Measurements from ENCODE around the gene FNIP1.

FNIP1 gene

GRCh38 chr5:131671409-131671808 lies 125.4 kb downstream of the FNIP1 start:
- H3K4me1 ChIP-seq (ENCODE audit: insufficient read depth, low read length), result no peaks in the 10 kb centered on the region
- no peaks in the 10 kb centered on the region for H3K27me3 ChIP-seq (ENCODE audit: insufficient read depth, low read length, poor library complexity)
- peaks cover 85% of the 10 kb centered on the region for H3K36me3 ChIP-seq (ENCODE audit: insufficient read depth, low read length)
- H3K79me2 ChIP-seq (ENCODE audit: insufficient read depth, low read length), result no peaks in the 10 kb centered on the region
- no peak overlapping the region for H3K9ac ChIP-seq (ENCODE audit: low read depth, low read length)
- no peak overlapping the region for H2AFZ ChIP-seq (ENCODE audit: low read depth, low read length)
- no peak for TF ChIP-seq EZH2 (IDR thresholded peaks at IDR 0.05; ENCODE audit: borderline replicate concordance, low read depth, low read length, severe bottlenecking)
- TF ChIP-seq, protein P1, sequence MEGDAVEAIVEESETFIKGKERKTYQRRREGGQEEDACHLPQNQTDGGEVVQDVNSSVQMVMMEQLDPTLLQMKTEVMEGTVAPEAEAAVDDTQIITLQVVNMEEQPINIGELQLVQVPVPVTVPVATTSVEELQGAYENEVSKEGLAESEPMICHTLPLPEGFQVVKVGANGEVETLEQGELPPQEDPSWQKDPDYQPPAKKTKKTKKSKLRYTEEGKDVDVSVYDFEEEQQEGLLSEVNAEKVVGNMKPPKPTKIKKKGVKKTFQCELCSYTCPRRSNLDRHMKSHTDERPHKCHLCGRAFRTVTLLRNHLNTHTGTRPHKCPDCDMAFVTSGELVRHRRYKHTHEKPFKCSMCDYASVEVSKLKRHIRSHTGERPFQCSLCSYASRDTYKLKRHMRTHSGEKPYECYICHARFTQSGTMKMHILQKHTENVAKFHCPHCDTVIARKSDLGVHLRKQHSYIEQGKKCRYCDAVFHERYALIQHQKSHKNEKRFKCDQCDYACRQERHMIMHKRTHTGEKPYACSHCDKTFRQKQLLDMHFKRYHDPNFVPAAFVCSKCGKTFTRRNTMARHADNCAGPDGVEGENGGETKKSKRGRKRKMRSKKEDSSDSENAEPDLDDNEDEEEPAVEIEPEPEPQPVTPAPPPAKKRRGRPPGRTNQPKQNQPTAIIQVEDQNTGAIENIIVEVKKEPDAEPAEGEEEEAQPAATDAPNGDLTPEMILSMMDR (IDR thresholded peaks at IDR 0.05; ENCODE audit: borderline replicate concordance, extremely low read depth, low read length, poor library complexity, severe bottlenecking), result no peak
- ATAC-seq (ENCODE audit: insufficient read depth, low read depth) (peak; percentile 29; the same call in 1 of the 3 replicates), DNase-seq (no peak)
- H4K20me1 ChIP-seq (ENCODE audit: insufficient read depth, low read length), result no peaks in the 10 kb centered on the region
- H3K4me2 ChIP-seq (ENCODE audit: insufficient read depth, low read length), result no peak overlapping the region
- no peaks in the 10 kb centered on the region for H3K9me3 ChIP-seq (ENCODE audit: insufficient read depth, low read length, severe bottlenecking)
- H3K4me3 ChIP-seq (ENCODE audit: low read depth in 1 of 2, low read length in 2 of 2), result no peak overlapping the region
- H3K27ac ChIP-seq (ENCODE audit: low read length), result no peak overlapping the region

GRCh38 chr5:131664929-131665328 lies 131.9 kb downstream of the FNIP1 start:
- H3K9ac ChIP-seq (ENCODE audit: low read depth, low read length), result no peak overlapping the region
- TF ChIP-seq EZH2 (IDR thresholded peaks at IDR 0.05; ENCODE audit: borderline replicate concordance, low read depth, low read length, severe bottlenecking), result no peak
- TF ChIP-seq, protein P1 (IDR thresholded peaks at IDR 0.05; ENCODE audit: borderline replicate concordance, extremely low read depth, low read length, poor library complexity, severe bottlenecking), result no peak
- DNase-seq, result no peak
- H3K79me2 ChIP-seq (ENCODE audit: insufficient read depth, low read length), result peaks cover 2% of the 10 kb centered on the region; the same call in 1 of the 2 replicates
- peaks cover 80% of the 10 kb centered on the region for H3K36me3 ChIP-seq (ENCODE audit: insufficient read depth, low read length)
- no peak overlapping the region for H3K27ac ChIP-seq (ENCODE audit: low read length)
- peaks cover 15% of the 10 kb centered on the region for H3K9me3 ChIP-seq (ENCODE audit: insufficient read depth, low read length, severe bottlenecking)
- no peak for ATAC-seq (ENCODE audit: insufficient read depth, low read depth)
- H2AFZ ChIP-seq (ENCODE audit: low read depth, low read length), result no peak overlapping the region
- H4K20me1 ChIP-seq (ENCODE audit: insufficient read depth, low read length), result no peaks in the 10 kb centered on the region
- H3K4me1 ChIP-seq (ENCODE audit: insufficient read depth, low read length), result no peaks in the 10 kb centered on the region
- no peak overlapping the region for H3K4me3 ChIP-seq (ENCODE audit: low read depth in 1 of 2, low read length in 2 of 2)
- H3K4me2 ChIP-seq (ENCODE audit: insufficient read depth, low read length), result no peak overlapping the region
- no peaks in the 10 kb centered on the region for H3K27me3 ChIP-seq (ENCODE audit: insufficient read depth, low read length, poor library complexity)

DNA sequence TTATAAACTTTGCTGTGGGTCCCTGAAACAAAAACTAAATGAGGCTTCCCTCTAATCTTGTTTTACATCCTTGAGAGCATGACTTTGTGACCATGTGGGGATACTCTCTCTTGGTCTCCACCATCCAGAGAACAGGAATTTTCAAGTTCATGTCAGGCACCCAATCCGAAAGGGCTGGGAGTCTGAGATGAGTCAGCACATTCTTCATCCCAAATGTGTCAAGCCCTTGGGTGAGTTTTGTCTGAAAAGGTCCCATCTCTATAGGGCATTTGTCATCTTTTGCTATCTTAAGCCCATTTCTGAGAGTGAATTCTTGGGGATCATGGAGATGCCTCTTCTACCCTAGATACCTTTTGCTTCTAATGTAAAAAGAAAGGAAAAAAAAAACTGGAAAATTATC lies 134.9 kb downstream of the FNIP1 start:
- Histone ChIP-seq H3K27me3 (ENCODE audit: insufficient read depth, low read length, poor library complexity) (no peaks in the 10 kb centered on the region), H3K9ac (ENCODE audit: low read depth, low read length) (no peak overlapping the region), H3K27ac (ENCODE audit: low read length) (no peak overlapping the region), H3K4me1 (ENCODE audit: insufficient read depth, low read length) (no peaks in the 10 kb centered on the region), H3K4me2 (ENCODE audit: insufficient read depth, low read length) (no peak overlapping the region), H3K4me3 (ENCODE audit: low read depth in 1 of 2, low read length in 2 of 2) (no peak overlapping the region), H3K36me3 (ENCODE audit: insufficient read depth, low read length) (peaks cover 72% of the 10 kb centered on the region), H3K9me3 (ENCODE audit: insufficient read depth, low read length, severe bottlenecking) (peaks cover 15% of the 10 kb centered on the region), H2AFZ (ENCODE audit: low read depth, low read length) (no peak overlapping the region), H4K20me1 (ENCODE audit: insufficient read depth, low read length) (no peaks in the 10 kb centered on the region), H3K79me2 (ENCODE audit: insufficient read depth, low read length) (peaks cover 2% of the 10 kb centered on the region; the same call in 1 of the 2 replicates)
- DNase-seq, result no peak
- no peak for TF ChIP-seq EZH2 (IDR thresholded peaks at IDR 0.05; ENCODE audit: borderline replicate concordance, low read depth, low read length, severe bottlenecking)
- TF ChIP-seq, protein P1 (IDR thresholded peaks at IDR 0.05; ENCODE audit: borderline replicate concordance, extremely low read depth, low read length, poor library complexity, severe bottlenecking), result no peak
- ATAC-seq (ENCODE audit: insufficient read depth, low read depth), result no peak

DNA sequence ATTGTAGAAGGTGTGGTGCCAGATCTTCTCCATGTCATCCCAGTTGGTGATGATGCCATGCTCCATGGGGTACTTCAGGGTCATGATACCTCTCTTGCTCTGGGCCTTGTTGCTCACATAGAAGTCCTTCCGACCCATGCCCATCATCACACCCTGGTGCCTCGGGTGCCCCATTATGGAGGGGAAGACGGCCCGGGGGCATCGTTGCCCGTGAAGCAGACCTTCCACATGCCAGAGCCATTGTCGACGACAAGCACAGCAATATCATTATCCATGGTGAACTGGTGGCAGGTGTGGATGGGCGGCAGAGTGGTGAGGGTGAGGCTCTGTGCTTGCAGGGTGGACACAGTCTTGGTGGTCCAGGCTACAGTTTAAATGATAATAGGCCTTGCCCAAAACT lies 137.0 kb downstream of the FNIP1 start:
- Histone ChIP-seq H3K36me3 (ENCODE audit: insufficient read depth, low read length) (peaks cover 72% of the 10 kb centered on the region), H3K9me3 (ENCODE audit: insufficient read depth, low read length, severe bottlenecking) (peaks cover 15% of the 10 kb centered on the region), H3K27ac (ENCODE audit: low read length) (no peak overlapping the region), H2AFZ (ENCODE audit: low read depth, low read length) (no peak overlapping the region), H3K4me2 (ENCODE audit: insufficient read depth, low read length) (no peak overlapping the region), H3K9ac (ENCODE audit: low read depth, low read length) (no peak overlapping the region), H3K79me2 (ENCODE audit: insufficient read depth, low read length) (peaks cover 2% of the 10 kb centered on the region; the same call in 1 of the 2 replicates), H3K27me3 (ENCODE audit: insufficient read depth, low read length, poor library complexity) (no peaks in the 10 kb centered on the region), H4K20me1 (ENCODE audit: insufficient read depth, low read length) (no peaks in the 10 kb centered on the region), H3K4me1 (ENCODE audit: insufficient read depth, low read length) (no peaks in the 10 kb centered on the region), H3K4me3 (ENCODE audit: low read depth in 1 of 2, low read length in 2 of 2) (no peak overlapping the region)
- TF ChIP-seq EZH2 (IDR thresholded peaks at IDR 0.05; ENCODE audit: borderline replicate concordance, low read depth, low read length, severe bottlenecking), result no peak
- TF ChIP-seq, protein P1 (IDR thresholded peaks at IDR 0.05; ENCODE audit: borderline replicate concordance, extremely low read depth, low read length, poor library complexity, severe bottlenecking), result no peak
- ATAC-seq (ENCODE audit: insufficient read depth, low read depth), result no peak
- no peak for DNase-seq

All from DND-41 (cell line).